Inflammatory macrophage treated with lipopolysaccharide for 1 hour (primary cell): ENCODE results near the gene JPH4.
"Not testable (repeated sequence)": the region's sequence is repeated elsewhere in the genome, so short reads cannot be mapped to it uniquely, and the experiment has no call there.

Experiments used
- DNase-seq, 2 donors: peaks; one replicate each; pipeline ENCODE4 v3.0.0-alpha.2; 2020 to 2022

JPH4 gene

GRCh38 chr14:23608454-23608853, 29.9 kb upstream of the JPH4 start:
- no peak for DNase-seq

DNA sequence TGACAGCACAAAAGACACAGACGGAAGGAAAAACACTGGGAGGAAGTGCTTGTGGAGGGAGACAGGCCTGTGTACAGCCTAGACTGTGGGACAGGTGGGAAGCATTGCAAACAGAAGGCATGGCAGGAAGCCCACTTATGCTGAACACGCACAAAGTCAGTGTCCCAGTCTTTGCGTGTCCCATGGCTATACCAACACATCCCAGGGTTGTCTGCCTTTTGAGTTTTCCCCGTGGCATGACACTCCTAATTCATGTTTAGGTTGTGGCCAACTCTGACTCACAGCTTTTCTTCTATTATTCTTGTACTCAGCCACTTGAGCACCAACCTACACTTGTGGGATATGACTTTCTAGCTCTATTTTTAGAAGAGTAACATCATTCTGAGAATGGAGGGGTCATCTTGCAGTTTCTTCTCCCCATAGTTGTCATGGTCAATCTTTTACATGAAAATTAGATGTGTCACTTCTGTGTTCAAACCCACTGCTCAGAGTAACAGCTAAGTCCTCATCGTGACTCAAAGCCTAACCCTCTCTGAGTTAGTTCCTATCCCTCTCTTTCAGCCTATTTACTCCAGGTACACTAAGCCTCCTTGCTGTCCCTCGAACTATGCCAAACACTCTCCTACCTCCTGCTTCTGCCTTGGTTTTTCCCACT, 27.5 kb upstream of the JPH4 start:
- no peak for DNase-seq

DNA sequence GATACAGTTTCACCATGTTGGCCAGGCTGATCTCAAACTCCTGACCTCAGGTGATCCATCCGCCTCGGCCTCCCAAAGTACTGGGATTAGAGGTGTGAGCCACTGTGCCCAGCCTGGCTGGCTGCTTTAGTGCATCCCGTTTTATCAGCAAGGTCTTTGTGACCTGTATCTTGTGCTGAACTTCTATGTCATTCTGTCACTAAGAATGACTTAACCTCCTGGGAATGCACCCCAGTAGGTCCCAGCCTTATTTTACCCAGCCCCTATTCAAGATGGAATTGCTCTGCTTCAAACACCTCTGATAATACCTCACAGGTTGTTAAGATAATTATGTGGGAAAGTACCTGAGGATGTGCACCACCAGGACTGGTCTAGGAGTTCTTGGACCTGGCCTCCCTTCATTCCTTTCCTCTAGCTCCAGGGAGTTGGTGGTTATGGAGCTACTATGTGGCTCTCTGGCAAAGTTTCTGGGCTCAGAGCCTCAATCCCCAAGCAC, 26.1 kb upstream of the JPH4 start:
- DNase-seq, result no peak

- no peak for DNase-seq
Observed at GRCh38 chr14:23604148-23604547, 25.6 kb upstream of the JPH4 start.

GRCh38 chr14:23603103-23603502, 24.5 kb upstream of the JPH4 start:
- DNase-seq, result no peak

GRCh38 chr14:23602181-23603095, 23.8 kb upstream of the JPH4 start:
- DNase-seq, result no peak

DNA sequence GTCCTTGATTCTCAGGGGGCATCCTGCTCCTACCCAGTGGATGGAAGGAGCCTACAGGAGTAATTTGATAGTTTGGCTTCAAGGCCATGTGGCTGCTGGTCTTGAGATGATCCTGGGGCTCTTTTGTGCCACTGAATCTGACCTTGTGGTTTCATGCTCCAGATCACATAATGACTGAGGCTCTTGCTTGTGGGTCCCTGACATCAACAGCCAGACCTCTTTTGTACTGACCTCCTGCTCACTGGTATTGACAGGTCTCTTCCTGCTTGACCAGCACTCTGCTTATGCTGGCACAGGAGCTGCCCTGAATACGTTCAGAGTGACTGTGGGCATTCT, 23.2 kb upstream of the JPH4 start:
- no peak for DNase-seq

DNA sequence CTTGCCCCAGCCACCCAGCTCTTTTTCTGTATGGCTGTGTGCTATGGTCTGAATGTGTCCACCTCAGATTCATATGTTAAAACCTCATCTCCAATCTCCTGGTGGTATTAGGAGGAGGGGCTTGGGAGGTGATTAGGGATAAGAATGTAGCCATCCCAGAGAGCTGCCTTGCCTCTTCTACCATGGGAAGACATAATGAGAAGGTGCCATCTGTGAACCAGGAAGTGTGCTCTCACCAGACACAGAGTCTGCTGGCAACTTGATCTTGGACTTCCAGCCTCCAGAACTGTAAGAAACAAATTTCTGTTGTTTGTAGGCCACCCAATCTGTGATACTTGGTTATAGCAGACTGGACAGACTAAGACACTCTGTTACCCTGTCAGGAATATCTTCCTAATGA, 22.8 kb upstream of the JPH4 start:
- DNase-seq, result no peak

- no peak for DNase-seq
Observed at GRCh38 chr14:23600806-23601205, 22.2 kb upstream of the JPH4 start.

GRCh38 chr14:23600322-23600707, 21.7 kb upstream of the JPH4 start:
- no peak for DNase-seq

- not testable (repeated sequence) for DNase-seq
Observed at GRCh38 chr14:23594191-23594590, 15.6 kb upstream of the JPH4 start.

- DNase-seq, result no peak
Observed at GRCh38 chr14:23590198-23590597, 11.6 kb upstream of the JPH4 start.

DNA sequence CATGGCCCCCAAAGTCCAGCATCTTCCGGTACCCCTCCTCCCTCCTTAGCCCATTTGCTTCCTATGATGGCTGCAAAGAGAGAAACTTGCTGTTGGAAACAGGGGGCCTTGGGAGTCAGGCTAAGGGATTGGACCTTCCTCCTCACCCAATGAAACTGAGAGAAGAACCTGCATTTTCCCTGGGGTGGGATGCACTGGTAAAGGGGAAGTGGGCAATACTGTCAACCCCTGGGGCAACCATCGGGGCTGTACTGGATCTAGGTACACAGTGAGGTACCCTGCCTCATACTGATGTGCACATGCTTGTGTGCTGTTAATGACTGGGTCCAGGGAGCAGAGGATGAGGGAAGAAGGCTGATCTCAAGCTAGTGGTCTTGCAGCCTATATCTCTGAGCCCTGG, 11.0 kb upstream of the JPH4 start:
- no peak for DNase-seq

- DNase-seq, result peak; percentile 69 to 90
Observed at GRCh38 chr14:23588884-23589598, 10.5 kb upstream of the JPH4 start.

GRCh38 chr14:23584527-23585203, 6.1 kb upstream of the JPH4 start:
- DNase-seq, result not testable (repeated sequence)

DNA sequence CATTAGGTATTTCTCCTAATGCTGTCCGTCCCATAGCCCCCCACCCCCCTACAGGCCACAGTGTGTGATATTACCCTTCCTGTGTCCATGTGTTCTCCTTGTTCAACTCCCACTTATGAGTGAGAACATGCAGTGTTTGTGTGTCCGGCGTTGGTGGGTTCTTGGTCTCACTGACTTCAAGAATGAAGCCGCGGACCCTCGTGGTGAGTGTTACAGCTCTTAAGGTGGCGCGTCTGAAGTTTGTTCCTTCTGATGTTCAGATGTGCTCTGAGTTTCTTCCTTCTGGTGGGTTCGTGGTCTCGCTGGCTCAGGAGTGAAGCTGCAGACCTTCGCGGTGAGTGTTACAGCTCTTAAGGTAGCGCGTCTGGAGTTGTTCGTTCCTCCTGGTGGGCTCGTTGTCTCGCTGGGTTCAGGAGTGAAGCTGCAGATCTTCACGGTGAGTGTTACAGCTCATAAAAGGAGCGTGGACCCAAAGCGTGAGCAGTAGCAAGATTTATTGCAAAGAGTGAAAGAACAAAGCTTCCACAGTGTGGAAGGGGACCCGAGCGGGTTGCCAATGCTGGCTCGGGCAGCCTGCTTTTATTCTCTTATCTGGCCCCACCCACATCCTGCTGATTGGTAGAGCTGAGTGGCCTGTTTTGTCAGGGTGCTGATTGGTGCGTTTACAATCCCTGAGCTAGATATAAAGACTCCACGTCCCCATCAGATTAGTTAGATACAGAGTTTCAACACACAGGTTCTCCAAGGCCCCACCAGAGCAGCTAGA, 5.4 kb upstream of the JPH4 start:
- not testable (repeated sequence) for DNase-seq

GRCh38 chr14:23582906-23583760, 4.5 kb upstream of the JPH4 start:
- no peak for DNase-seq

GRCh38 chr14:23580948-23581281, 2.3 kb upstream of the JPH4 start:
- DNase-seq, result no peak

GRCh38 chr14:23580152-23580926, 1.7 kb upstream of the JPH4 start:
- no peak for DNase-seq

GRCh38 chr14:23579739-23580138, 1.1 kb upstream of the JPH4 start:
- DNase-seq, result no peak

GRCh38 chr14:23579311-23579630, 681 bp upstream of the JPH4 start:
- no peak for DNase-seq
